Uterus (tissue), 2 donors: ENCODE results near the gene LHPP.

ENCODE experiments used
- POLR2A ChIP-seq, 2 donors: fragments of 450-650 bp; IDR thresholded peaks; one replicate each; pipeline ENCODE4 v1.6.1; 2016; ENCODE audit warnings: antibody characterized with exemption in 2 of 2, mild to moderate bottlenecking in 1 of 2, moderate library complexity in 1 of 2
- TF ChIP-seq, protein P1 (sequence below), 4 experiments: fragments of 200-600 bp in 2 of 4; fragments of 450-650 bp in 2 of 4; sonication (generic) in 2 of 4; IDR thresholded peaks; one replicate each; pipeline ENCODE4 v1.5.1; 2016 to 2019; ENCODE audit warnings: antibody characterized with exemption in 4 of 4, mild to moderate bottlenecking in 2 of 4, moderate library complexity in 1 of 4

DNA sequence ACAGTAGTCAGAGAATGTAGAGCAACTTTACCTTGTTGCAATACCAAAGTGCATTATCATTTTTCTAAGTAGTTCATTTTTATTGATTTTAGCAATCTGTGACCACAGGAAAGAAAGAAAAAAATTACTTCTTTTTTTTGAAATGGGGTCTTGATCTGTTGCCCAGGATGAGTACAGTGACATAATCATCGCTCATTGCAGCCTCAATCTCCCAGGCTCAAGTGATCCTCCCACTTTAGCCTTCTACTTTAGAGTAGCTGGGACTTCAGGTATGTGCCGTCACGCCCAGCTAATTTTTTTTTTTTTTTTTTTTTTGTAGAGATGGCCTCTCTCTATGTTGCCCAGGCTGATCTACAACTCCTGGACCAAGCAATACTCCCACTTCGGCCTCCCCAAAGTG is 31.5 kb upstream of the LHPP start:
- TF ChIP-seq, protein P1, sequence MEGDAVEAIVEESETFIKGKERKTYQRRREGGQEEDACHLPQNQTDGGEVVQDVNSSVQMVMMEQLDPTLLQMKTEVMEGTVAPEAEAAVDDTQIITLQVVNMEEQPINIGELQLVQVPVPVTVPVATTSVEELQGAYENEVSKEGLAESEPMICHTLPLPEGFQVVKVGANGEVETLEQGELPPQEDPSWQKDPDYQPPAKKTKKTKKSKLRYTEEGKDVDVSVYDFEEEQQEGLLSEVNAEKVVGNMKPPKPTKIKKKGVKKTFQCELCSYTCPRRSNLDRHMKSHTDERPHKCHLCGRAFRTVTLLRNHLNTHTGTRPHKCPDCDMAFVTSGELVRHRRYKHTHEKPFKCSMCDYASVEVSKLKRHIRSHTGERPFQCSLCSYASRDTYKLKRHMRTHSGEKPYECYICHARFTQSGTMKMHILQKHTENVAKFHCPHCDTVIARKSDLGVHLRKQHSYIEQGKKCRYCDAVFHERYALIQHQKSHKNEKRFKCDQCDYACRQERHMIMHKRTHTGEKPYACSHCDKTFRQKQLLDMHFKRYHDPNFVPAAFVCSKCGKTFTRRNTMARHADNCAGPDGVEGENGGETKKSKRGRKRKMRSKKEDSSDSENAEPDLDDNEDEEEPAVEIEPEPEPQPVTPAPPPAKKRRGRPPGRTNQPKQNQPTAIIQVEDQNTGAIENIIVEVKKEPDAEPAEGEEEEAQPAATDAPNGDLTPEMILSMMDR (IDR thresholded peaks at IDR 0.05): no peak
- TF ChIP-seq POLR2A (IDR thresholded peaks at IDR 0.05): no peak
